ENCODE measurements around the gene RNF6. TPM values are rescaled to one million over a fixed set of nuclear protein-coding genes. Genes with fewer than 3 reads are reported as not detected.

Gene RNF6
- total RNA-seq, 2 experiments from 2014 or later: 36.2 TPM

DNA sequence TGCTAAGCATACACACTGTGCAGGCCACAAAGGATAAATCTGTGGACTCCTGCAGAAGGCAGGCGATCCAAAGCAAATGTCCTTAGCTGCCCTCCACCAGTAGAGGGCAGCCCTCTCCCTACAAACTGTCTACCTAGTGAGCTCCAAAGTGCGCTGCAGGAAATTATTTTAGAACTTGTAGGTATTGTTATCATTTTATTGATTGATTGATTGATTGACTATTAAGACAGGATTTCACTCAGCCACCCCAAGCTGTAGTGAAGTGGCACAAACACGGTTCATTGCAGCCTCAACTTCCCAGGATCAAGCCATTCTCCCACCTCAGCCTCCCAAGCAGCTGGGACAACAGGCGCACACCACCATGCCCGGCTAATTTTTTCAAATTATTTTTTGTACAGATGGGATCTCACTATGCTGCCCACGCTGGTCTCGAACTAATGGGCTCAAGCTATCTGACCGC lies 37.3 kb downstream of the RNF6 start:
- TF ChIP-seq, protein P1, sequence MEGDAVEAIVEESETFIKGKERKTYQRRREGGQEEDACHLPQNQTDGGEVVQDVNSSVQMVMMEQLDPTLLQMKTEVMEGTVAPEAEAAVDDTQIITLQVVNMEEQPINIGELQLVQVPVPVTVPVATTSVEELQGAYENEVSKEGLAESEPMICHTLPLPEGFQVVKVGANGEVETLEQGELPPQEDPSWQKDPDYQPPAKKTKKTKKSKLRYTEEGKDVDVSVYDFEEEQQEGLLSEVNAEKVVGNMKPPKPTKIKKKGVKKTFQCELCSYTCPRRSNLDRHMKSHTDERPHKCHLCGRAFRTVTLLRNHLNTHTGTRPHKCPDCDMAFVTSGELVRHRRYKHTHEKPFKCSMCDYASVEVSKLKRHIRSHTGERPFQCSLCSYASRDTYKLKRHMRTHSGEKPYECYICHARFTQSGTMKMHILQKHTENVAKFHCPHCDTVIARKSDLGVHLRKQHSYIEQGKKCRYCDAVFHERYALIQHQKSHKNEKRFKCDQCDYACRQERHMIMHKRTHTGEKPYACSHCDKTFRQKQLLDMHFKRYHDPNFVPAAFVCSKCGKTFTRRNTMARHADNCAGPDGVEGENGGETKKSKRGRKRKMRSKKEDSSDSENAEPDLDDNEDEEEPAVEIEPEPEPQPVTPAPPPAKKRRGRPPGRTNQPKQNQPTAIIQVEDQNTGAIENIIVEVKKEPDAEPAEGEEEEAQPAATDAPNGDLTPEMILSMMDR (IDR thresholded peaks at IDR 0.05): peak; percentile 84
- DNase-seq (peak; percentile 79), ATAC-seq (peak; percentile 32)
- Mint-ChIP-seq H3K36me3 (ENCODE audit: low read depth) (peaks cover 12% of the 10 kb centered on the region), H3K9me3 (no peaks in the 10 kb centered on the region), H3K27me3 (no peaks in the 10 kb centered on the region), H3K4me1 (ENCODE audit: low read depth) (peaks cover 25% of the 10 kb centered on the region), H3K27ac (no peak overlapping the region), H3K4me3 (peak overlapping the region; percentile 55)
- ChIA-PET CTCF (interaction anchor here (0.5 to 5.5 kb wide), 51 partner anchors 9 to 1517 kb away, joined by 3 to 112 read pairs (median 4); partner anchors contain the start of genes CDK8 and RNF6), POLR2A (interaction anchor here (0.7 to 2.4 kb wide), 3 partner anchors 25 to 513 kb away, joined by 4 to 9 read pairs (median 8); no protein-coding TSS in a partner anchor)
- intact Hi-C loops (cut with micrococcal nuclease): no loop called here

DNA sequence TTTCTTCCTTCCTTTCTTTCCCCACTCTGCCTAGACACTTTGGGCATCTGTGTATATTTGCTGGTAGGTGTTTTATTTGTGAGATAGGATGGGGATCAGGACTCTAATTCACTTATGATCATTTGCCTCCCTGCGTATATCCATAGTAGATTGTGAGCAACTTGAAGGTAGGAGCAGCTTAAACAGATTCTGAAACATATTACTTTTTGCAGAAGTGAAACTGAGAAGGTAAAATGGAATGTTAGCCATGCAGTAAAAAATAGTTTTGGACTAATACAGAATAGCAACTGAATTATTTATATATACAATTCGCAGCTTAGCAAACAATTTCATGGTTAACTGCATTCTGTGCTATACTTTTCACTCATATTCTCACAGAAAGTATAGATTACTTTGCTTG lies 38.7 kb downstream of the RNF6 start:
- ChIA-PET POLR2A (no interaction called here), CTCF (interaction anchor here (4.8 to 5.5 kb wide), 2 partner anchors 312 to 514 kb away, joined by 110 to 112 read pairs; no protein-coding TSS in a partner anchor)
- Mint-ChIP-seq H3K4me3 (no peak overlapping the region), H3K27ac (no peak overlapping the region), H3K9me3 (no peaks in the 10 kb centered on the region), H3K4me1 (ENCODE audit: low read depth) (peaks cover 22% of the 10 kb centered on the region), H3K27me3 (no peaks in the 10 kb centered on the region), H3K36me3 (ENCODE audit: low read depth) (peaks cover 10% of the 10 kb centered on the region)
- ATAC-seq (no peak), DNase-seq (no peak)
- TF ChIP-seq, protein P1 (IDR thresholded peaks at IDR 0.05): no peak
- intact Hi-C loops (cut with micrococcal nuclease): no loop called here

DNA sequence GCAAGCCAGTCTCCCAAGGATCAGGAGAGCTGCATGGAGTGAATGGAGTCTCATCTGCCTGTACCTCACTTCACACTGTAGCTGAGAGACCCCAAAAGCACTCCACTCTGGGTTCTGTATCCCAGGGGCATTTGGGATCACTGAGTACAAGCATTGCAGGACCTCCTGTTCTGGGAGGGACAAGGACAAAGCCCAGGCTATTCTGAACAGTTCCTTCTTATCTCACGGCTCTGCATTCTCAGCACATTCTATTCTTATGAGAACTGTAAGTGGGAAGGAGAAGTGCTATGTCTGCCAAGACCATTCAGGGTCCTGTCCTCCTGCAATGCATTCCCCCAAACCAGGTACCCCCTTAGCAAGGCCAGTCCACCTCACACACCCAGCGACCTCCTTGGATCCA lies 42.8 kb downstream of the RNF6 start:
- TF ChIP-seq, protein P1 (IDR thresholded peaks at IDR 0.05): no peak

DNA sequence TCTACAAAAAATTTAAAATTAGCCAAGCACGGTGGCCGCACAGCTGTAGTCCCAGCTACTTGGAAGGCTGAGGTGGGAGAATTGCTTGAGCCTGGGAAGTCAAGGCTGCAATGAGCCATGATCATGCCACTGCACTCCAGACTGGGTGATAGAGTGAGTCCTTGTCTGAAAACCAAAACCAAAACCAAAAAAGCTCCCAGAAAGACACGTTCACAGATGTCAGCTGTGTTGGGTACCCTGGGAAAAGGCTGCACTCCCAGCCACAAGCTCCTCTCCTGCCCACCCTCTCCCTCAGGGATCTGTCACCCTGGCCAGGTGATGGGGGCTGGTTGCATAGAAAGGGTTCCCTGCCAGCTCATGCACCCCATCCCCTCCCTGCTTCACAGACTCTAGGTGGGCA lies 53.3 kb downstream of the RNF6 start:
- peaks cover 2% of the 10 kb centered on the region for H3K27me3 Mint-ChIP-seq
- TF ChIP-seq, protein P1 (IDR thresholded peaks at IDR 0.05): no peak
- no peak for DNase-seq
- no peaks in the 10 kb centered on the region for H3K36me3 Mint-ChIP-seq (ENCODE audit: low read depth)
- H3K27ac Mint-ChIP-seq: no peak overlapping the region
- no peaks in the 10 kb centered on the region for H3K4me1 Mint-ChIP-seq (ENCODE audit: low read depth)
- intact Hi-C loops (cut with micrococcal nuclease): no loop called here
- POLR2A ChIA-PET: no interaction called here
- CTCF ChIA-PET: no interaction called here
- ATAC-seq: no peak
- H3K4me3 Mint-ChIP-seq: no peak overlapping the region
- no peaks in the 10 kb centered on the region for H3K9me3 Mint-ChIP-seq

More for the DNA sequence above, 42.8 kb downstream of the RNF6 start:
- no peak overlapping the region for H3K4me3 Mint-ChIP-seq
- H3K36me3 Mint-ChIP-seq (ENCODE audit: low read depth): no peaks in the 10 kb centered on the region
- H3K9me3 Mint-ChIP-seq: no peaks in the 10 kb centered on the region
- no peaks in the 10 kb centered on the region for H3K27me3 Mint-ChIP-seq
- ChIA-PET CTCF (no interaction called here), POLR2A (no interaction called here)
- H3K4me1 Mint-ChIP-seq (ENCODE audit: low read depth): no peaks in the 10 kb centered on the region
- DNase-seq (no peak), ATAC-seq (no peak)
- intact Hi-C loops (cut with micrococcal nuclease): no loop called here
- H3K27ac Mint-ChIP-seq: no peak overlapping the region

DNA sequence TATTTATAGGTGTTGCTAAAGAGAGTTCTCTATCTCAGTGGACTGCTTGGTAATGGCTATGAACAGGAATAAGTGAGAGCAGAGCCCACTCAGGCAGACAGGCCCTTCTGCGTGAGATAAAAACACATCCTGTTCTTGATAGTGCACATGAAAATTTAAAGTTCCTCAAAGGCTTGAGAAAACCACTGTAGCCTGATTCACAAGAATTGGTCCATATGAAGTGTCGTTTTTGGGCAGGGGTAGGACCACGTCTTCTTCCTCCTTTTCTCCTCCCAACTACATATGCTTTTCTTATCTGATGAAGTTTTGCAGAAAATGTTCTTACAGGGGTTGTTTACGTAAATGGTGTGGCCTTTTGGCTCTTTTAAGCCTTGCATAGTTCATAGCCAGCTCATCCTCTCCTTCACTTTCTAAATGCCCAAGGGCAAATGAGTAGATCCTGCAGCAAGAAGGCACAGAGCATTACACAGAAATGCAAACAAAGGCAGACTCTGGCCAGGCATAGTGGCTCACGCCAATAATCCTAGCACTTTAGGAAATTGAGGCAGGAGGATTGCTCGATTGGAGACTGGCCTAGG lies 53.8 kb downstream of the RNF6 start:
- CTCF ChIA-PET: no interaction called here
- no peak for DNase-seq
- H3K9me3 Mint-ChIP-seq: no peaks in the 10 kb centered on the region
- H3K4me1 Mint-ChIP-seq (ENCODE audit: low read depth): no peaks in the 10 kb centered on the region
- H3K36me3 Mint-ChIP-seq (ENCODE audit: low read depth): no peaks in the 10 kb centered on the region
- H3K4me3 Mint-ChIP-seq: no peak overlapping the region
- intact Hi-C loops (cut with micrococcal nuclease): no loop called here
- POLR2A ChIA-PET: no interaction called here
- TF ChIP-seq, protein P1 (IDR thresholded peaks at IDR 0.05): no peak
- H3K27ac Mint-ChIP-seq: no peak overlapping the region
- no peak for ATAC-seq
- H3K27me3 Mint-ChIP-seq: peaks cover 2% of the 10 kb centered on the region

Measured in activated CD8-positive, alpha-beta T cell treated with anti-CD3 and anti-CD28 coated beads for 36 hours (primary cell).